Esophagus squamous epithelium (tissue), 4 donors: ENCODE measurements around the gene GABRG3.

Source experiments
- POLR2A ChIP-seq, 4 donors: fragments of 450-650 bp; IDR thresholded peaks; one replicate each; pipeline ENCODE4 v1.6.1; 2017; ENCODE audit warnings: antibody characterized with exemption in 4 of 4, mild to moderate bottlenecking in 4 of 4, moderate library complexity in 3 of 4
- TF ChIP-seq, protein P1 (sequence below), 6 experiments: fragments of 450-650 bp in 4 of 6; fragments of 200-600 bp in 2 of 6; sonication (generic) in 2 of 6; IDR thresholded peaks; one replicate each; pipeline ENCODE4 v1.5.1; 2016 to 2019; ENCODE audit warnings: antibody characterized with exemption in 6 of 6, mild to moderate bottlenecking in 4 of 6, moderate library complexity in 4 of 6

DNA sequence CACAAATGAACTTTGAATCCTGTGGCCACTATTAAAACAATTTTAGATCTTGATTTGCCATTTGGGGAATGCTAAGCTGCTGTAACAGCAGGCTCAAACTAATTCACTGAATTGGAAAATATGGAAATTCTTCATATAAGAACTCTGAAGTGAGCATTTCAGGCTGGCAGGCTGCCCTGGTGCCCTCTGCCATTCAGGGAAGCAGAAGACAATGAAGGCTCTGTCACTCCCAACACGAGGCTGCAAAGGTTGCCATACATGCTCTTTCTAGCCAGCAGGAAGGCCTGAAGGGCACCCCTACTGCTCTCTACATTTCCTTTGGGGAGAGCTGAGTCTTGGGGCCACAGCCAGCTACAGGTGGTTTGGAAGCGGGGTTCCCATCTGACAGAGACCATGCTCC lies 88.0 kb downstream of the GABRG3 start:
- TF ChIP-seq POLR2A (IDR thresholded peaks at IDR 0.05) = no peak
- TF ChIP-seq, protein P1, sequence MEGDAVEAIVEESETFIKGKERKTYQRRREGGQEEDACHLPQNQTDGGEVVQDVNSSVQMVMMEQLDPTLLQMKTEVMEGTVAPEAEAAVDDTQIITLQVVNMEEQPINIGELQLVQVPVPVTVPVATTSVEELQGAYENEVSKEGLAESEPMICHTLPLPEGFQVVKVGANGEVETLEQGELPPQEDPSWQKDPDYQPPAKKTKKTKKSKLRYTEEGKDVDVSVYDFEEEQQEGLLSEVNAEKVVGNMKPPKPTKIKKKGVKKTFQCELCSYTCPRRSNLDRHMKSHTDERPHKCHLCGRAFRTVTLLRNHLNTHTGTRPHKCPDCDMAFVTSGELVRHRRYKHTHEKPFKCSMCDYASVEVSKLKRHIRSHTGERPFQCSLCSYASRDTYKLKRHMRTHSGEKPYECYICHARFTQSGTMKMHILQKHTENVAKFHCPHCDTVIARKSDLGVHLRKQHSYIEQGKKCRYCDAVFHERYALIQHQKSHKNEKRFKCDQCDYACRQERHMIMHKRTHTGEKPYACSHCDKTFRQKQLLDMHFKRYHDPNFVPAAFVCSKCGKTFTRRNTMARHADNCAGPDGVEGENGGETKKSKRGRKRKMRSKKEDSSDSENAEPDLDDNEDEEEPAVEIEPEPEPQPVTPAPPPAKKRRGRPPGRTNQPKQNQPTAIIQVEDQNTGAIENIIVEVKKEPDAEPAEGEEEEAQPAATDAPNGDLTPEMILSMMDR (IDR thresholded peaks at IDR 0.05) = no peak
